Hypothalamus (tissue), 51 donors: ENCODE measurements around the gene DOCK6.
A peak's percentile ranks its signal among the peaks of the same experiment; 100 is the strongest.

Experiments used
- DNase-seq, 51 donors: peaks; one replicate each; lab custom pipeline; 2025; lab: John Stamatoyannopoulos, UW

The DOCK6 gene

DNA sequence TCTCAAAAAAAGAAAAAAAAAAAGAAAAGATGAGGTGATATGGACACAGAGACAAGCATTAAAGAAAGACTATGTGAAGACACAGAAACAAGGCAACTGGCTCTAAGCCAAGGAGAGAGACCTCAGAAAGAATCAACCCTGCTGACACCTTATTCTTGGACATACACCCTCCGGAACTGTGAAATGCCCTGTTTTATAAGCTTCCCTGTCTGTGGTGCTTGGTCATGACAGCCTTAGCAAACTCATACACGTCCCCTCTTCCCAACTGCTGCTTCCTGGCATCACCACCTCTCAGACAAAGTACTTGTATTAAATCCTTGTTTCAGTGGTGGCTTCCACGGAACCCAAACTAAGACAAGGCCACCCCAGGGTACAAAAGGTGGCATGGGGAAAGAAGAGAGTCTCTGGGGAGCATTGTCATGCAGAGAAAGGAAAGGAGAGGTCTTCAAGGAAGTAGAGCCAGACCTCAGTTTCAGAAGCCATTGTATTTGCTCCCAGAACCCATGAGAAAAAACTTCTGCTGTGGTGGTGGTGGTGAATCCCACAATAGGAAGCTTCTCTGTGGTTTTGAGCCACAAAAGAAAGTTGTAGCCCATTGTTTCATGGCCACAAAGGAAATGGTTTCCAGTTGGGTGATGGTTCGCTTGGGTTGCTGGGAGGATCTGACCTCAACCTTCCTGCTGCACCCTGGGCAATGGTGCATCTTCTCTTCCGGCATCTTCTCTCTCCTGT, 17.3 kb upstream of the DOCK6 start:
- peak in 1 of 51 donors; percentile 7 for DNase-seq

DNA sequence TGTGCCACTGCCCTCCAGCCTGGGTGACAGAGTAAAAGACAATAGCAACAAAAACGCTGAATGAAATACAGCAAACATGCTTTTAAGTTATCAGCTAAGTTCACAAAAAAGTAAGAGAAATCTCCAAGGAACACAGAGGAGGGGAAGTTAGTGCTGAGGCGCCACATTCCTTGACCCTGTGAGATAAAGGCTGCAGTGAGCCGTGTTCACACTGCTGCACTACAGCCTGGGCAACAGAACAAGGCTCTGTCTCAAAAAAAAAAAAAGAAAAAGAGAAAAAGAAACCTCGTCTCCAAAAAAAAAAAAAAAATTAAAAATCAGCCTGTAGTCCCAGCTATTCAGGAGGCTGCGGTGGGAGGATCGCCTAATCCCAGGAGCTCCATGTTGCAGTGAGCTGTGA, 16.3 kb upstream of the DOCK6 start:
- DNase-seq = no peak

DNA sequence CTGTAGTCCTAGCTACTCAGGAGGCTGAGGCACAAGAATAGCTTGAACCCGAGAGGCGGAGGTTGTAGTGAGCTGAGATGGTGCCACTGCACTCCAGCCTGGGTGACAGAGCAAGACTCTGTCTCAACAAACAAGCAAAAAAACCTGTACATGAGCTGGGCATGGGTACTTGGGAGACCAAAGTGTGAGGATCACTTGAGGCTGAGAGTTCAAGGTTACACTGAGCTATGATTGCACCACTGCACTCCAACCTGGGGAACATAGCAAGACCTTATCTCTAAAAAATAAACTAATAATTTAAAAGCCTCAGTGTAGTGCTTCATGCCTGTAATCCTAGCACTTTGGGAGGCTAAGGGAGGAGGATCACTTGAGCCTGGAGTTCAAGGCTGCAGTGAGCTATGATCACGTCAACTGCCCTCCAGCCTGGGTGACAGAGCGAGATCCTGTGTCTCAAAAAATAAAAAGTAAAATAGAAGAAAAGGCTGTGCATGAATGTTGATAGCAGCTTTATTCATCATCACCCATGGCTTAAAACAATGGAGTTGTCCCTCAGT, 12.3 kb upstream of the DOCK6 start:
- no peak for DNase-seq

DNA sequence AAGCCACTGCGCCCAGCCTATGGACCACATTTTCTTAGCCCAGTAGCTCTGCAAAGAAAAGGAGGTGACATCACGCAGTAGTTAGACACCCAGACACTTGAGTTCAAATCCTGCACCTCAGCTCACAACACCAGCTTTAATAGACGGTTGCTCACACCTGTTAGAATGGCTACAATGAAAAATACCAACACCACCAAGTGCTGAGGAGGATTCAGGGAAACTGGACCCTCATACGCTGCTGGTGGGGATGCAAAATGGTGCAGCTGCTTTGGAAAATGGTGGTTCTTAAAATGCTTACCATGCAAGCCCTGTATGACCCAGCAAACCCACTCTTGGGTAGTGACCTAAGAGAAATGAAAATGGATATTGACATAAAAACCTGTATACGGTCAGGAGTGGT, 11.7 kb upstream of the DOCK6 start:
- no peak for DNase-seq

DNA sequence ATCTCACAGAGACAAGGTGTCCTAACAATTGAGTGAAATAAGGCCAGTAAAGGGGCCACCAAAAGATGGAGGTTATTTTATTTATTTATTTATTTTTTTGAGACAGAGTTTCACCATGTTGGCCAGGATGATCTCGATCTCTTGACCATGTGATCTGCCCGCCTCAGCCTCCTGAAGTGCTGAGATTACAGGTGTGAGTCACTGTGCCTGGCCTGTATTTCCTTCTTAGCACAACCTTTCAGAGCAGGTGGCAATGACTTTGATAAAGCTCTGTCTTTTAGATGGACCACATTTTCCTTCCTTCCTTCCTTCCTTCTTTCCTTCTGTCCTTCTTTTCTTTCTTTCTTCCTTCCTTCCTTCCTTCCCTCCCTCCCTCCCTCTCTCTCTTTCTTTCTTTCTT, 11.0 kb upstream of the DOCK6 start:
- DNase-seq = no peak

DNA sequence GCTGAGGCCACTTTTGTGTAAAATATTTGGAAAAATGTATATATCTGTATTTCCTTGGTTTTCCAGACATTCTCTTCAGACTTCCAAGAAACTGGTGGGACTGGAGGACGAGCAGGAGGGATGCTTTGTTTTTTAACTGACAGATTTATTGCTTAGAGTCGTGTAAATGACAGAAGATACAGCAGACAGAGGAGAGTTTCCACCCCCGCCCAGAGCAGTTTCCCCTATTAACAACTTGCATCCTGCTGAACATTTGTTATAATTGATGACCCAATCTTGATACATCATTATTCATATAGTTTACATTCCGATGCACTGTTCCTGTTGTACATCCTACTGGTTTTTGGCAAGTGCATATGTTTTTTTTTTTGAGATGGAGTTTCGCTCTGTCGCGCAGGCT, 7.1 kb upstream of the DOCK6 start:
- DNase-seq = no peak

DNA sequence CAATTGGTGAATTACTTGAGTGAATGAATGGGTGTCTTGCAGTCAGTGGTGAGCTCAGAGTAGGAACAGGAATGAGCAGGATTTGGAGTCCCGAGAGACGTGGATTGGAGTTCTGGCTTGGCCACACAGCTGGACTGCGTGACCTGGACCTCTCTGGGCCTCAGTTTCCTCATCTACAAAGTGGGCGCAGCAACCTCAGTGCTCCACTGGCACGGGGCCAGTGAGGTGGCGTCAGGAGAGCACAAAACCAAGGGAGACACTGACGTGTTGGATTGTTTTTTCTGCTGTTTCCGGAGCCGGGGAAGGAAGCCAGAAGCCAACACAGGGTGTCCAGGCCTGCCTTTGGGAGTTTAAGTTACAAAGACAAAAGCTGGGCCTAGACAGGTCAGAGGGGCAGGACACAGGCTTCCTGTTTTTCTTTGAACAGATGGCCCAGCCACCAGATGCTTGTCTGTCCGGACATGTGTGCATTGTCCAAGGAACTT, 6.5 kb upstream of the DOCK6 start:
- DNase-seq = peak in 3 of 51 donors; percentile 5 to 12 (median 10)

DNA sequence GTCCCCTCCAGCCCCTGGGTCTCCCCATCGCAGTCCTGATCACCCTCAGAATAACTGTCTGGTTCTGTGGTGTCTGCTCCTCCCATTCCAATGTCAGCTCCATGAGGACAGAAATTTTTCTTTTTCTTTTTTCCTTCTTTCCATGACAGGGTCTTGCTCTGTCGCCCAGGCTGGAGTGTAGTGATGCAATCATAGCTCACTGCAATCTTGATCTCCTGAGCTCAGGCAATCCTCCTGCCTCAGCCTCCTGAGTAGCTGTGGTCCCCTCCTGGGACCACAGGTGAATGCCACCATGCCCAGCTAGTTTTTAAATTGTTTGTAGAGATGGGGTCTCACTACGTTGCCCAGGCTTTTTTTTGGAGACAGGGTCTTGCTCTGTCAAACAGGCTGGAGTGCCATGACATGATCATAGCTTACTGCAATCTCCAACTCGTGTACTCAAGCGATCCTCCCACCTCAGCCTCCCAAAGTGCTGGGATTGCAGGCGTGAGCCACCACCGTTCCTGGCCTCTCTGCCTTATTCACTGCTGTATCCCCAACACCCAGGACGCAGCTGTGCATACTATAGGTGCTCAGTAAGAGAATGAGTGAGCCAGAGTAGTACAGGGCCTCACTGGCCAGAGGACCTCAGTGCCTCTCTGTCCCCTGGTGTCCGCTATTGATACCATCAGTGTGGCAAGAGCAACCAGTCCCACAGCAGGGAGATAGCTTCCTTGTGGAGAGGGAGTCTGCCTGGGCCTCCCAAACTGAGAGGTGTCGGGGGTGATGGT, 5.2 kb upstream of the DOCK6 start:
- no peak for DNase-seq

DNA sequence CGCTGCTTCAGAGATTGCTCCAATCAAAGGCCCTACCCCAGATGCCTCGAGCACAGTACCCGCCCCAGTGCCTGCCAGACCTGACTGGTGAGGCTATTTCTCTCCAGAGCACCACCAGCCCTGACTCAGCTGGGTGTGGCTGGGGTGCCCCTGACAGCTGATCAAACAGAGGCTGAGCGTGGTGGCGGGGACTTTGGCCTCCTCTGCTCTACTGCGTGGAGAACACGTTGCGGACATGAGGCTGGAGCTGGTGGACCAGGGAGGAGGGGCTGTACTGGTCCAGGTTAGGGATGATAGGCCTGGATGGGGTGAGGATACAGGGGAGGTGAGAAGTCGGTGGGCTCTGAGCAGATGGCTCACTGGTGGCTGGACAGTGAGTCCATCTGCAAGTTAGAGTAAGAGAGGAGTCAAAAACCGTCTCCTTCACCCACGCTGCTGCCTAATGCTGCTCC, 3.5 kb upstream of the DOCK6 start:
- DNase-seq = no peak

DNA sequence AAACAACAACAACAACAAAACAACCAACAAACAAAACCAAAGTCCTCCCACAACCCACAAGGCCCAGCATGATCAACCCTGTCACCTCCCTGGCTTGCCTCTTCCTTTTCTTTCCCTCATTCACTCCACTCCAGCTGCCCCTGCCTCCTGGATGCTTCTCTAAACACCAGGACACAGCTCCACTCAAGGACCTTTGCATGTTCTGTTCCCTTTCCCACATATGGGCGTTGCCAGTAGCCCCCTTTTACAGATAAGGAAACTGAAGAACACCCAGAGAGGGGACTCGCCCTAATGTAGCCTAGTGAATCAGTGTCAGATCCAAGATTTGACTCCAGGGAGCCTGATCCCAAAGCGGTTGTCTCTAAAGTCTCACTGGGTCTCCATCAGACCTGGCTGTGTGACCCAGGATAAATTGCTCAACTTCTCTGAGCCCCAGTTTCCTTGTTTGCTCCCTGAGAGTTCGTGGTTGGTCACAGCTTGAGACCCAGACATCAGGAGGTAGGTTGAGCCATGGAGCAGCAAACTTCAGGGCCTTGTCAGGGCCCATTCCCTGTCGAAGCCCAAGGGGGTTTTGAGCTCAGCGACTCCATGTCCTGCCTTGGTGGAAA, 3.0 kb upstream of the DOCK6 start:
- DNase-seq = no peak

DNA sequence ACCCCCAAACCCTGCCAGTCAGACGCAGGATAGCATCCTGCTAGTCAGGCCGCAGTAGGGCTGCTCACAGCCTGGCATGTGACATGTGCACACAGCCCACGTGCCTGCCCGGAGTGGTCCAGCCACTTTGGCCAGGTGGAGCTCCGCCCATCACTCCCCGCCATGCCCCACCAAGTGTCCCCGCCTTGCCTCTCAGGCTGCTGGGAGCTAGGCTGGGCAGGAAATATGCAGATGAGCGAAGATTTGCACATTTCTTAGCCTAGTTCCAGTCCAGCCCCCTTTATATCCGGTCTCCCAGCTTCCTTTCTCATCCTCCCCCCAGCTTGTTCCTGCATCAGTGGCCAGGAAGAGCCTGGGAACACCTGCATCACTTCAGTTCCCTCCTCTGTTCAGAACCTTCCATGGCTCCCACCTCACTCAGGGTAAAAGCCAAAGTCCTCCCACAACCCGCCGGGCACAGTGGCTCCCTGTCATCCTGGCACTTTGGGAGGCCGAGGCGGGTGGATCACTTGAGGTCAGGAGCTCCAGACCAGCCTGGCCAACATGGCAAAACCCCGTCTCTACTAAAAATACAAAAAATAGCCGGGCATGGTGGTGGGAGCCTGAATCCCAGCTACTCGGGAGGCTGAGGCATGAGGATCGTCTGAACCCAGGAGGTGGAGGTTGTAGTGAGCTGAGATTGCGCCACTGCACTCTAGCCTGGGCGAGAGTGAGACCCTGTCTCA, 2.3 kb upstream of the DOCK6 start:
- DNase-seq = no peak

DNA sequence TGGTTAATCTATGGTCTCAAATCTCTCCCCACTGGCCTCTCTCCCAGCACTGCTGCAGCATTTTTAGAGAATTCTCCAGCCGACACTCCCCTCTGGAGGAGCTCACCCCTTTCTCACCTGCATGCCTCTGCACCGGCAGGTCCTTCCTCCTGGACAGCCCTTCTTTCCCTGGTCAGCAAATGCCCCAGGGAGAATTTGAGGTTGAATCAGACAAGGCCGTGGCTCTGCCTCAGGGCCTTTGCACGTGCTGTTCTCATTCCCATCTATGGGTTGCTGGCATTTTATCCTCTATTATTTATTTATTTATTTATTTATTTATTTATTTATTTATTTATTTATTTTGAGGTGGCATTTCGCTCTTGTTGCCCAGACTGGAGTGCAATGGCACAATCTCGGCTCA, 1.4 kb upstream of the DOCK6 start:
- no peak for DNase-seq

DNA sequence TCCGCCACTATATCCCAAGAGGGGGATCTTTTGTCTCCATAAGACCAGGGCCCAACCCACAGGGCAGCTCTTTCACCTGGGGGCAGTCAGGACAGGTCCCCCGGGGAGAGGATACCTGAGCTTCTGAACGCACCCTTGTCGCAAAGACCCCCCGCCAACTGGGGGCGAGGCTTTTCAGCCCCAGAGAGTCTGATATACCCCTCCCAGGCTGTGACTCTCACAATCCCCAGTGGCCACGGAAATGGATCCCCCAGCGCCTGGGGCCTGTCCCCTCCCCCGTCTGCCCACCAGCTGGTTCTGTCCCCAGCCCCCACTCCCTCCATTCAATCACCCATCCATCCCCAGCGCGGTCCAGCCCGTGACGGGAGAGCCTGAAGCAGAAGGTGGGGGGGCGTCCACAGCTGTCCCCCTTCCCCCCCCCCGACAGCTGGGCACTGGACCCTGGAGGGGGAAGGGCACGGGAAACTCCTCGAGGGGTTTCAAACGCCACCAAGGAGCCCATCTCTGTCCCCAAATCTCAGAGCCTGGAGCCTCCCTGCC, 823 bp downstream of the DOCK6 start:
- peak in 1 of 51 donors; percentile 8 for DNase-seq

DNA sequence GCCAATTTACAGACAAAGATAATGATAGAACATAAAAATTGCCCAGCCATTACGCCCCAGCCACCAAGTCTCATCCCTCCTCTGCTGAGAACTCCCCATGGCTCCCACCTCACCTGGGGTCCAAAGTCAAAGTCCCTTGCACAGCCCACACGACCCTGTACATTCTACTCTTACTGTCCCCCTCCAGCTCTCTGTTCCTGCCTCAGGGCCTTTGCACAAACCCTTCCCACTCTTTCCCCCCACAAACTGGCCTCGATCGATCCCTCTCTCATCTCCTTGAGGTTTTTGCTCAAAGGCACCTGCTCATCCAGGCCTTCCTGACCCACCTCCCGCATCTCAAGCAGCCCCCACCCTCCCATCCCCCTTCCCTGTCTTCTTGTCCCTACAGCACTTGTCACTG, 1.3 kb downstream of the DOCK6 start:
- DNase-seq = no peak

DNA sequence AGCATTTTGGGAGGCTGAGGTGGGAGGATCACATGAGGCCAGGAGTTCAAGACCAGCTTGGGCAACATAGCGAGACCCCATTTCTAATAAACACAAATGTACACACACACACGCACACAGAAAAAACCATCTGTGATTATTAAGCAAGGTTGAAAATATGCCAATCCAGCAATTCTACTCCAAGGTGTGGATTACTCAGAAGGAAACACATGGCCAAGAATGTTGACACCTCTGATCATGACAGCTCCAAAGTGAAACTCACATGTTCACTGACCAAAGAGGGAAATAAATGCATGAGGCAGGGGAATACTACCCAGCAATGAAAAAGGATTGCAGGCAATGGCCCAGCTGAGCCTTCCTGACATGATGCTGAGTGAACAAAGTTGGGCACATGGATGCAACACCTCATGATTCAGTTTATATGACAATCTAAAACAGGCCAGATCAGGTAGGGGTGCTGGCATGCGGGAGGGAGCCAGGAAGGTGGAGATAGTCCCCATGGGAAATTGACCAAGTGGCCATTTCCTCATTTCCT, 4.4 kb downstream of the DOCK6 start:
- DNase-seq = no peak

DNA sequence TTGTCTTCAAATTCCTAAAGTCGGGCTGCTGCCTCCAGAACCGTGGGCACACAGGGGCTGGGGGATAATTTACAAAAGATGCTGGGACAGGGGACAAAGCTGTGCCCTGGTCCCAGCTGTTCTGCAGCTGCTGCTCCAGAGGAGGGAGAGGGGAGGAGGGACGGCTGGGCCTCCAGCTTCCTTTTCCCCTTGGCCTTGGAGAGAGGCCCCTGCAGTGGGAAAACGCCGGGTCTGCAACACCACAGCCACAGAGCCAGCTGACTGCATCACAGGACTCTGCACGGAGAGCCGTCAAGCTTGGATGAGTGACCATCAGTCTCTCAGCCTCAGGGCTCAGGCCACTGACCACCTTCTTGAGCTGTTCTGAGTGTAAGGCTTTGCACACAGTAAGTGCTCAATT, 6.1 kb downstream of the DOCK6 start:
- DNase-seq = no peak

DNA sequence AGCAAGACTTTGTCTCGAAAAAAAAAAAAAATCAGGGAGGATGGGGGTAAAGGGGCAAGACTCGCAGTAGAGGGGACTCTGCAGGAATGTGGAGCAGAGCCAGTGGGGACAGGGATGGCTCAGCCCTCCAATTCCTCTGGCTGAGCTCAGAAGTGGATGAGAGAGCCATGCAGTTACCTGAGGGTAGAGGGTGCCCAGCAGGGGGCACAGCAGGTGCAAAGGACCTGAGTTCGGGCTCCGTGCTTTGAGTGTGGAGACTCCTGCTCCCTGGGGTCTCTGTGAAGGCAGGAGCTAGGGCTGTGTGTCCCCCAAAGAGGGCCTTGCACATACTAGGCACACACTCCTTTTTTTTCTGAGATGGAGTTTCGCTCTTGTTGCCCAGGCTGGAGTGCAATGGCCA, 7.7 kb downstream of the DOCK6 start:
- no peak for DNase-seq

DNA sequence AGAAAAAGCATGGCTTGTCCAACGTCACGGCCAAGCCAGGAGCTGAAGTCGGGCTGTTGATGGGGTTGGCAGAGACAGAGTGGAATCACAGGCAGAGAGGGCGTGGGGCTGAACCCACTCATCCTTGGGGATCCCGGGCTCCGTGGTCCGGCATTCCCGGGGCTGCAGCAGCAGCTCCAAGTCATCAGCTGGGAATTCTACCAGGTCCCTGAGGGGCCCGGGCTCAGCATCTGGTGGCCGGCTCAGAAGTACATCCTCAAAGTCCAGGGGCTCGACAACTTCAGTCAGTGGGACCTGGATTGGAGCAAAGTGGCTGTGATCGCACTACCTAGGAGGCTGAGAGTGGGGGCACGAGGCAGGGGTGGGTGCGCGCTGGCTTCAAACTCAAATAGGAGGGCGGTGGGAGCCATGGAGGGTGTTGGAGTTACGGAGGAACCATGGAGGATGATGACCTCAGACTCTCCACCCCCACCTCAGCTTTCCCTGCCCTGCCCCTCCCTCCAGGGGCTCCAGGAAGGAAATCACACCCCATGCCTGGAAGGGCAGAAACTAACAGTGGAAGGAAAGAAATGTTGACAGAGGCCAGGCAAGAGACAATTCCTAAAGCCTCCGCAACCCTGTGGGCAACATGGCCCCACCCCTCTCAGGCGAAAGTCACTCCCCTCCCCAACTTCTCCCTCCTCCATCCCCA, 9.5 kb downstream of the DOCK6 start:
- no peak for DNase-seq

DNA sequence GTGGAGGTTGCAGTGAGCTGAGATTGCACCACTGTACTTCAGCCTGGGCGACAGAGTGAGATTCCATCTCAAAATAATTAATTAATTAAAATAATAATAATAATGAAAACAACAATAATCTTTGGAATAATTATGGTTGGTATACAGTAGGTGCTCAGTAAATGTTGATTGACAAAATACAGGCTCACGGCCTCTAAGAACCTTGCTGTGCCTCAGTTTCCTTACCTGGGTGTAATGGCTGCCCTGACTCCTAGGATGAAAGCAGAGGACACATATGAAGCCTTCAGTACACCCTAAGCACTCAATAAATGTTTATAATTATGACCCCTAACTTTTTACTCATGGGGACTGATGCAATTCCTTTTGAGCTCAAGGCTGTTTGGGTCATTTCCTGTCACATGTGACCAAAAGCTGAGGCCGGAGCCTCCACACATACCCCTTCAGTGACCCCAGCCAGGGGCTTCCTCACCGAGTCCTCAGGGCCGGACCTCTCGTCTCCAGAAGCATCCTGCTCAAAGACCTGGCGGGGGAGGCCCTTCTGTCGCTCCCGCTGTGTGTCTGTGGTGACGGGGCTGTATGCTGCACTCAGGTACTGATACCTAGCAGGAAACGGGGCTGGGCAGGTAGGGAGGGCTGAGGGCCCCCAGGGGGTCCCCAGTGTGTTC, 10.5 kb downstream of the DOCK6 start:
- no peak for DNase-seq
